Eye (tissue), 1 donor: ENCODE measurements around the gene ST3GAL5.
A peak's percentile ranks its signal among the peaks of the same experiment; 100 is the strongest.

Source experiments
- DNase-seq: peaks from one replicate; pipeline ENCODE4 v3.0.0-alpha.2; 2015

ST3GAL5 gene

DNA sequence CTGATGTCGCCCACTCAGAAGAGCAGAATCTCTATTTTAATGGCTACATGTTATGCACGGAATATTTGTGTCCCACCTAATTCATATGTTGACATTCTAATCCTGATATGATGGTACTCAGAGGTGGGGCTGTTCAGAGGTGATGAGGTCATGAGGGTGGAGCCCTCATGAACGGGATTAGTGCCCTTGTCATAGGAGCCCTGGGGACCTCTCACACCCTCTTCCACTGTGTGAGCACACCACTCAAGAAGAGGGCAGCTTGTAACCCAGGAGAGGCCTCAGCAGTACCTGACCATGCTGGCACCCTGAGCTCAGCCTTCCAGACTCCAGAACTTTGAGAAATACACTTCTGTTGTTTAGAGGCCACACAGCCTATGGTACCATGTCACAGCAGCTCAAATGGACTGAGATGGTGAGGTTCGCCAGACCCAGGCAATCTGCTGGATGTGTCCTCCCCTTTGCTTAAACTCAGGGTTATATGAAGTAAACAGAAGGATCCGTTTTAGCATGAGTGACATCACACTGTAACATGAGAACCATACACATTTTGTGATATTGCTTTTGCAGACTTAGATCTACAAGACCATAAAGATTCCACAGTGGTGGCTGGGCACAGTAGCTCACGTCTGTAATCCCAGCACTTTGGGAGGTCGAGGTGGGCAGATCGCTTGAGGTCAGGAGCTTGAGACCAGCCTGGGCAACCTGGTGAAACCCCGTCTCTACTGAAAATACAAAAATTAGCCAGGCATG lies 86.3 kb downstream of the ST3GAL5 start:
- DNase-seq = no peak

DNA sequence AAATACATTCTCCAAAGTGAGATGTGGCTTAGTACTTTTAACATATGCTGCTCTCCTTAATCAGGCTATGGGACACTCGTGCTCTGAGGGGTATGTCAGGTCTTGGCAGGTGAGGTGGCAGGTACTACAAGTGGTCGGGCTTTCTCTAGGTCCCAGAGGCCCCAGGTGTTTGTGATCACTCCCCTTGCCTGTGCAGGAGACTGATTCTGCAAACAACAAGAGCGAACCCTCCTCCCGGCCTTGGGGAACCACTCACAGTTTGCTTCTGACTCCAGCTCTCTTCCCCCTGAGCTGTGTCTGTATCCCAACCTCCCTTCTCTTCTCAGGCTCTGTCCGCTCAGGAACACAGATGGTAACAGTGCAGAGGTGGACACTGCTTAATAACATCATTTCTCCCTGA lies 86.9 kb downstream of the ST3GAL5 start:
- DNase-seq = no peak

DNA sequence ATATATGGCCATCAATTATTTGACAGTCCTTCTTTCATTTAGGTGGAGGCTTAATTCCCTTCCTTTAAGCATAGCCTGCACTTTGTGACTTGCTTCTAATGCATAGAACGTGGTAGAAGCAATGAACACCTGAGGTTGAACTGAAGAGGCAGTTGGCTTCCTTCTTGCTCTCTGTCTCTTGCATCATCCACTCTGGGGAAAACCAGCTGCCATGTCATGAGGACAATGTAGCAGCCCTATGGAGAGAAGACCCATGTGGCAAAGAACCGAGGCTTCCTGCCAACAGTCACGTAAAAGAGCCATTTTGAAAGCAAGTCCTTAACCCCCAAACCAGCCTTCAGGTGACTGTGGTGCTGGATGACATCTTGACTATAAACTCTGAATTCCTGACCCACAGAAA lies 88.2 kb downstream of the ST3GAL5 start:
- DNase-seq = no peak

DNA sequence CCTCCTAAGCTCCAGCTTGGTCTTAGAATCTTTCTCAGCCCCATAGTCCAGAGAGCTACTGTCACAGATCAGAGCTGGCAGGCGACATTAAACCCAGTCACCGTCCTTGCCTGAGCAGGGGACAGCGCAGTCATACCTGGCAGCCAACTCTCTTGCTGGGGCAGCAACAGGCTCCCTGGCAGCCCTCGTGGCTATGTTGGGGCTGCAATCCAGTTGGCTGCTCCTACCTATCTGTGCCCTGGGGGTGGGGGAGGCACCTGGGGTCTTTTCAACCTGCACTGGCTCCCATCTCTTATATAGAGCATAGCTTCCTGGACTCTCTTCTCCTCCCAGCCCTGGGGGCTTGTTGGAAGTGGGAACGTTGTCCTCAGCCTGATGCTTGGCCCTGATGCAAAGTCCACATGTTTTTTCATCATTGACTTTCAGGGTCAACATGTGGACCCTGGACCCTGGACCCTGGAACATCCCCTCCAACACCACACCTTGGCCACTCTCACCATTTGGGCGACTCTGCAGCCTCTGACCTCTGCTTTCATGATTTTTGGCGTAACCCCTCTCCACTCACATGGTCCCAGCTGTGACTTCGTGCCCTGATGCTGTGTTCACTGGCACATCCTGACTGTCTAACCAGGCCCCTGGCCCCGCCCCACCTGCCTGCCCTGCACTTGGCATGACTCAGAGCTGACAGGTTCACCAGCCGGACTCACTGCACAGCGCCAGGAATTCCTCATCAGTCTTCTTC lies 89.4 kb downstream of the ST3GAL5 start:
- no peak for DNase-seq

DNA sequence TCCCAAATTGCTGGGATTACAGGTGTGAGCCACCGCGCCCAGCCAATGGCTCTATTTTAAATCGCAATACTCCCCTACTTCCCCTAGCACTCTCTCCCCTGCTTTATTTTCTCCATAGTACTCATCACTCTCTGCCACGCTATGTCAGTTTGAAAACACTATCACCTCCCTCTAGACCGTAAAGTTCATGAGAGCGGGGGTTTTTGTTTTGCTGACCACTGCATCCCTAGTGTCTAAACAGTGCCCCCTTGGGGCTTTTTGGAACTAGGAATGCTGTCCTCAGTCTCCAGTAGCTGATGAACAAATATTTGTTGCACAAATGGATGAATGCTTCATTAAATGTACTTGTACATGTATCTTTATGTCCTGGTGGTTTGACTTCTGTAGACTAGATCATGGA lies 90.9 kb downstream of the ST3GAL5 start:
- no peak for DNase-seq

DNA sequence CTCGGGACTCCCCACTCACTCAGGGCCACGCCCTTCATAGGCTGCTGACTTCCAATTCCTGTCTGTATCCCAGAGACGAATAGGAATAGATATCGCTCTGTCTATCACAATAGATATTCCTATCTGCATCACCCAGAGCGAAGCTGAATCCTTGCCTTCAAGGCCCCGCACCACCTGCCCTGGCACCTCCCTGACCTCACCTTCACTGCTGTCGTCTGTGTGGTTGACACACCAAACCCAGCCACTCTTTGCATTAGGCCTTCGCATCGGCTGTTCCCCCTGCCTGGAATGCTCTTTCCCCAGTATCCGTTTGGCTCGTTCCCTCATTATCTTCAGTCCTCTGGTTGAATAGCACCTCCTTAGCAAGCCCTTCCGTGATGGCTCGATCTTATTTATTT lies 91.5 kb downstream of the ST3GAL5 start:
- no peak for DNase-seq

DNA sequence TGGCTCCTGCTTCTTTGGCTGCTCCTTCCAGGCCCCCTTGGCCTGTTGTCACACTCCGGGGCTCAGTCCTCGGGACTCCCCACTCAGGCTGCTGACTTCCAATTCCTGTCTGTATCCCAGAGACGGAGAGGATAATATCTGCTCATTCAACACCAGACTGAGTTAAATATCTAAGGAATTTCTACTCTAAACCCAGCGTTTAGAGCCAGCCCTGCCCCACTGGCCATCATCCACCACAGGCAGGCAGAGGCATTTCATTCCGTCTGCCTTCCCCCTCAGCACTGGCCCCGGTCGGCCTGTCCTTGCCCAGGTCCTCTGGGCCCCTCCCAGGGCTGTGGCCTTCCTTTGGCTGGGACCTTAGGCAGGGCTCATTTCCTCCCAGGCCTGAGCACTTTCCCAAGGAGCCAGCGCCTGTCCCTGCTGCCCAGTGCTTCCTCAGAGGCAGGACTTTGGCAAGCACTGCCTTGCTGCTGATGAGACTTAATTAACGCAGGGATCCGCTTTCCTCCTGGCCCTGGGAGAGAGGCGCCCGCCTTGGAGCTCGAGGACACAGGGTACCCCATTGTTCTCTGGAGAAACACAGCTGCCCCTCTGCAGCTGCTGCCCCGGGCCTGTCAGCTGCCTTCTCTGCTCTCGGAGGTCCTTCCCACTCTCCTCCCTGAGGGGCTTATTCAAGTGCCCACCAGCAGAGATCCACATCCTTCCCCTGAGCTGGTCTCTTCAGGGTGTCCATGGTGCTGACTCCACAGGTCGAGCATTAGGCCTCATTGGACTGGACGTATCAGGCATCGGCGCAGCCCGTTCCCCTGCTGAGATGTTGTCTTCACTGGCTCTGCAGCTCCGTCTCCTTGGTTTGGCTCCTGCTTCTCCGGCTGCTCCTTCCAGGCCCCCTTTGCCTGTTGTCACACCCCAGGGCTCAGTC lies 92.2 kb downstream of the ST3GAL5 start:
- peak; percentile 85 for DNase-seq

DNA sequence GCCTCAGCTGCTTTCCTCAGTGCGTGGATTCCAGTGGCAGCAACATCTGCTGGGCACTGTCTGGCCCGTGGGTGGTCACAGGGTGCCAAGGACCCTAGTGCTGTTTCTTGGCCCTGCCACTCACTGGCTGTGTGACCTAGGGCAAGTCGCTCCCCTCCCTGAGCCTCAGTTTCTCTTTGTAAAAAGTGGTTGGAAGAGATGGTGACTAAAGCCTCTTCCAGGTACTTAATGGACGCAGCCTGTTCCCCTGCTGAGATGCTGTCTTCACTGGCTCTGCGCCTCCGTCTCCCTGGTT lies 92.8 kb downstream of the ST3GAL5 start:
- DNase-seq = no peak

DNA sequence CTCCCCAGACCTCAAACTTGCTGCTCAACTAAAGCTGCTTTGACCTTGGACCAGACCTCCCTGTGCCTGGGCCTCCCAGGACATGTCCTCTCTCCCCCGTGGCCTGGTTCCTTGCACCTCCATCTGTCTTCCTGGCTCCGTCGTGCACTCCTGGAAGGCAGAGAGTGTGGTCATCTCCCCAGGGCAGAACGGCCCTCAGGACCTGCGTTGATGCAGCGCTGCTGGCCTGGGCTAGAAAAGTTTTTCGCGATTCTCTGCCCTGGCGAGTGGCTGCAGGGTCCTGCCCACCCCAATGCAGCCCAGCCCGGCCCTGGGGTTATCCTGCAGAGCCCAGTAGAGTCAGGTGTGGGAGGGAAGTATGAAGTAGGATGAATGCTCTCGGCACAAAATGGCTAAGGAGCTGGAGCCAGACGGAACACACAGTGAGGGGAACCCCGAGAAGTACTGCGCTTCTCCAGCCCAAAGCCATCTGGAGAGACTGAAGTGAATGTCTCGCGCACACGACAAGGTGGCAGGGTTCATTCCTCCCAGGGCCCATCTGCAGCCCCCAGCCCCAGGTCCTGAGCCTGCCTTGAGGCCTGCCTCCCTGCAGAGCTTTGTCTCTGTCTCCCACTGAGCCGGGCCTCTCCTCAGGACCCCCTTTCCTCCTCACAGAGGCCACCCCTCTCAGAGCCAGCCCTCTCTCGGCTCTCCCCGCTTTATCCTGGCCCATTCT lies 93.3 kb downstream of the ST3GAL5 start:
- DNase-seq = no peak

DNA sequence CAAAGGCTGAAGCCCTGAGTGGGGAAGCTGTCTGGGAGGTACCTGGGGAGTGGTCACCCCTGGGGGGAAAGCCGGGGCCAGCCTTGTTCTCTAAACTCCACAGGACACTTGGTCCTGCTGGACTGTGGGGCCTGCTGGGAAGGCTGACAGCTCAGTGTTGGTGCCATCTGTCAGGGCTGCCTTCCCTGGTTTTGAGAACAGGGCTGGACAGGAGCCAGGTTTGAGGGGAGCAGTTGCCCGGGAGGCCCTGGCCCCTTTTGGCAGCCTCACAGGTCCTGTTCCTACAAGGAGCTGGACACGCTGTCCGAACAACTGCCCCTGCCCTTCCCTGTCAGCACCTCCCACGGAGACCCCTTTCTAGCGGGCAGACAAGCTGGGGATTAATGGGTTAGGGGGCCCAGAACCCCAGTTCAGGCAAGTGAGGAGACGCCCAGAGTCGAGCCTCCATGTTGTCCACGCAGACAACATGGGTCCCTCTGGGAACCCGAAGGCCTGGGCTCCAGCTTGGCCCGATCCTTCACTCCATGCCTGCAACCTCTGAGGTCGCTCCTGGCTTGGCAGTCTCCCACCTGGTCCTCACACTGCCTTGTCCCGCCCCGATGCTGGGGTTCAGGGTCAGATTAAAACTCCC lies 94.2 kb downstream of the ST3GAL5 start:
- peak; percentile 43 for DNase-seq

DNA sequence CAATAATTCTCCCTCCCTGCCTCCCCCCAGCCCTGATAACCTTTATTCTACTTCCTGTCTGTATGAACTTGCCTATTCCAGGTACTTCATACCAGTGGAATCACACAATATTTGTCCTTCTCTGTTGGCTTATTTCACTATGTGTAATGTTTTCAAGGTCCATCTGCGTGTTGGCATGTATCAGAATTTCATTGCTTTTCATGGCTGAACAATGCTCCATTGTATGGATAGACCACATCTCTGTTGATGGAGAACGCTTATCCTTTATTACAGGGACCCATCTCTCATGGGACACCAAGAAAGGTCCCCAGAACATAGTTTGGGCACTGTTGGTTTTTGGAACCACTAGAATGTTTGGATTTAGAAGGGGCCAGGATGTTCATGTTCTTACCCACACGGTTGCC lies 94.8 kb downstream of the ST3GAL5 start:
- no peak for DNase-seq

DNA sequence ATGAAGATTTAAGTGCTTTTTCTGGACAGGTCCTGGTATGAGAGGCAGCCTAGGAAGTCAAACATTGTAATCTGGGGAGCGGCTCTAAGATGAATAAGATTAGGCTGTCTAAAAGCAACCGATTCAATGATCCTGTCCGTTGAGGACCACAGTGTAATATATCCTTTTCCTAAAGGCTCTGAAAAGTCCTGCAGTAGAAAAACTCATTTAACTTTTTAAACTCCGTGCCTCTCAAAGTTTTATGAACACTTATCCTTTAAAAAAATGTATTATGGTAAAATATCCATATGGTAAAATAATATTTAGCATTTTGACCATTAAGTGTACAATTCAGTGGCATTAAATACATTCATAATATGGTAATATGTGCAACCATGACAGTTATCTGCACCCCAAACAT lies 95.2 kb downstream of the ST3GAL5 start:
- no peak for DNase-seq

DNA sequence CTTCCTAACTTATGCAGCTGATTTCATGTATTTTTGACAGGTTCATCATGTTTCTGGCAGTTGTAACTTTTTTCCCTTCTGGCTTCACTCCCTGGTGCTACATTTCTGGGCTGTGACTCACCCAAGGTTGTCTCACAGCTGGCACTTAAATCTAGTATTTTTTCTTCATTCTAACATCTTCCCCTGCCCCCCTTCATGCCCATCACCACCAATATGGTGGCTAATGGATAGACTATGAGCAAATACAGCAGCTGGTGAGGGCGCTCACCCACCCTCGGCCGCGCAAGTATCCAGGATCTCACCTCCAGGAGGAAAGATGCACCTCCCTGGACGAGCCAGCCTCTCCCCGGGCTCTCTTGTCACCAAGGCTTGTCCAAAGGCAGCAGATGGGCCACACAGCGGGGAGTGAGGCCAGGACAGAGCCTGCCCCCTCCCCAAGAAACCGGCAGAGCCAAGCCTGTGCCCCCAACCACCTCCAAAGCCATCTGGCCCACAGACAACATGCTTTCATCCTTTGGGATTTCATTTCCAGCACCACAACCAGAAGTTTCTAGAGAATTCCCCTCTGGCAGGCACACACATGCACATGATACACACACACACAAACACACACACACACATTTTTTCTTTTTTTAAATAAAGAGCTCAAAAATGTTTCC lies 95.9 kb downstream of the ST3GAL5 start:
- peak; percentile 58 for DNase-seq

DNA sequence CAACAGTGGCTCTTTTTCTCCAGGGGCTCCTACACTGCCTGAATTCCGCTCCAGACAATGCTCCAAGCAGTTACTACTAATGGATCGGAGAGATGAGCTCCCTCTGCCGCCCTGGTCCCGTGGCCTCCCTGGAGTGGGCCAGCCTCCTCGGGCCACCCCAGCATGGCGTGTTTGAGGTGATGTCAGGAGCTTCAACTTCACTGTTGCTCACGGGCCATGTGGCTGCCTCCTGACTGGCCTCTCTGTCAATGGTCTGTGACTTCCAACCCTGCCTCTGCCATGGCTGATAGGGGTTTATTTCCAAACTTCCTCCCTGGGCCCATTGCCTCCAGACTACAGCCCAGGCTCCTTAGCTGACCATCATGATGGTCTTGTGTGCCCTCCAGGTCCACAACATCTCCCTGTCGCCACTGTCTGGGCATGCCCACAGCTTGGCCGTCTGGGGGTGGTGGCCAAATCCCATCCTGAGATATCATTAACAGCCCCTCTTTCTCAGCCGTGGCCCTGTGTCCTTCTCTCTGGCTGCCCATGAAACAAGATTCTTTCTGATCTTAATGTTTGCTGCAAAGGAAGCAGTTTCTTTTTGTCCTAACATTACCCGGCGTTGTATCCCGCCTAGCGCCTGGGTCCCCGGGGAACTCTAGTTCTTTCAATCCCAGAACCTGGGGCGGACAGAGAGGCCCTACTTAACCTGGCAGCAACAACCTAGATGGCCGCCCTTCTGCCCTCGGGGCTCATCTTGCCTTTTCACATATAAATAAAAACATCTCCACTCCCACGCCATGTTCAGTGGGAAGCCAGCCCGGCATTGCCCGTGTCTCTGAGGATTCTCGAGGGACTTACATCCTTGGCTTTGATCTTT lies 96.9 kb downstream of the ST3GAL5 start:
- DNase-seq = no peak

DNA sequence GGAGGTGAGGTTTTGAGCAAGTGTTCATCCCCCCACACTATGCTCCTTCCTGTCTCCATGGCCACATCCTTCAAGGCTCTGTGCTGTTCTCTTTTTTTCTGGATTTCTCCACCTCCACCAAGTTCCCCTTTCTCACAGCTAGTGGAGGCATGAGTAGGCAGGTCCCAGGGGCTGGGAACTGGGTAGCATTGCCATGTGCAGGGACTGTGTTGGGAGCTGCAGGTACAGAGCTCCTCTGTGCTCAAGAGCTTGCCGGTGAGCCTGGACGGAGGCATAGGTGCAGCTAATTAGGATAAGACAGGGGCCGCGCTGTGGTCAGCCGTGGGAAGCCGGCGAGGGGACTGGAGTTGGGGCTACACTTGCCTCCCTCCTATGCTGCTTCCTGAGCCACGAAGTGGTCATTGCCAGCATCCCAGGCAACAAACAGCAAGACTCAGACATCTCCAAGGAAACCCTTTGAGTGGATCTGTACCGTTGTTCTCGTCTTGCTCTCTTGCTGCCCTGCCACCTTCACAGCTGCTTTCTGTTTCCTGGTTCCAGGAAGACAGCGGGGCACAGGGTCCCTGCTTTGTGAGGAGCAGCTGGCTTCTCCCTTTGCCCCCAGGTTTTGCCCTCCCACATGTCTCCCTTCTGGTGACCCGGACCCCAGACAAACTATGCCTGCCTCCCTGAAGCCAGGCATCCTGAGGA lies 98.1 kb downstream of the ST3GAL5 start:
- no peak for DNase-seq

DNA sequence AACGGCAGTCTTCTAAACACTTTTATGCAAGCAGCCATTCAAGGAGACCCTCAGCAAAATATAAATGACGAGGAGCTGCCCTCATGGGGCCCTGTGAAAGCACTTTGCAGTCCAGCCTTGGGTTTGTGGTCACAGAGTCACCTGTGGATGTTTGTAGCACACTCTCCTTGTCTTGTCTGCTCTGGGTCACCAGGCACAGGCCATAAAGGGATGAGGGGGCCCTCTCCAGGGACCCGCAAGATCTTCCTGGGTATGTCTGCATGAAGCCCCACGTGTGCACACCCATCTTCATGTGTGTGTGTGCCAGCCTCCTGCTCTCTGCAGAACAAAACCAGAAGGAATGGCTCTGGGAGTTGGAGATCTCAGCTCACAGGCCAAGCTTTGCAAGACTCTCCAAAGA lies 98.8 kb downstream of the ST3GAL5 start:
- no peak for DNase-seq

DNA sequence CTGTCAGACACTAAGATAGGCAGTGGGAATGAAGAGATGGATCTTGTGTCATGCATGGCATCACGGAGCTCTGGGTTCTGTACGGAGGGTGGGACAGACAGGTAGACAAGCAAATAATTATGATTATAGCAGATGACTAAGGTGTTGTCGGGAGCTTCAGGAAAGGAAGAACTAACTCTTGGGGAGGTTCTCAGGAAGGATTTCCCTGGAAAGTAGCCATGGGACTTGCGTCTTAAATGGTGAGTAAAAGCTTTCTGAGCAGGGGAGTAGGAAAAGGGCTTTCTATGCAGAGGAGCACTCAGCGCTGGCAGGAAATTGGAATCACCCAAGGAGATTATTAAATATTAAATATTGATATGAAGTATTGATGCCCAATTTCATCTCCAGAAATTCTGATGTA lies 99.5 kb downstream of the ST3GAL5 start:
- DNase-seq = no peak

DNA sequence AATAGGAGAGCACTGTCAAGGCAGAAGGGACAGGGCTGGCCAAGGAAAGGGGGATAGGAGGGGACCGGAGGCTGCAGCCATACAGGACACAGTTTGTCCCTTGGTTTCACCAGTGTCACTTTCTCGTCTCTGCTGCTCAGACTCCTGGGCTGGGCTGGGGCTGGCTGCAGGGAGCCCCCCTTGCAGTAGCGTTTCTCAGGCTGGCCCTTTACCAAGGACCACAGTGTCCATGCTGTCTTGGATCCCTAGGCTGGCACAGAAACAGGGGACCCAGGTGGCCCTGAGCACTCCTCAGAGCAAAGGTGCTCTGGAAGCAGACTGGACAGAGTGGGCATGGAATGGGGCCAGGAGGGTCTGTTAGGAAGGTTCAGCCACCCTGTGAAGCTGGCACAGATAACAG lies 100.2 kb downstream of the ST3GAL5 start:
- DNase-seq = no peak

DNA sequence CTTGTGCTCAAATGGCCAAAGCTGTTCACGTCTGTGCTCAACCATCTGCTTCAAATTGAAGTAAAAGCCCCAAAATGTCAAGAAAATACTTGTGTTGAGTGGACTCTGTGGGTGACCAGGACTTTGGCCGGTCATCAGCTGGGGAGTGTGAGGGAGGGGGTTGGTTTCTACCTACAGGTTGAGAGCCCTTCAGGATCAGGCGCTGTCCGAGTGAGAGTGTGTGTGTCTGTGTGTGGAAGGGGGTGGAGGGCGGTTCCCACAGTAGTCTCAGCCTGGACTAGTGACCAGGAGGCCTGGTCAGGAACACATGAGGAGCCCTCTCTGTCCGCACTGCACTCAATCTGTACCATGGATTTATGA lies 100.8 kb downstream of the ST3GAL5 start:
- DNase-seq = no peak

DNA sequence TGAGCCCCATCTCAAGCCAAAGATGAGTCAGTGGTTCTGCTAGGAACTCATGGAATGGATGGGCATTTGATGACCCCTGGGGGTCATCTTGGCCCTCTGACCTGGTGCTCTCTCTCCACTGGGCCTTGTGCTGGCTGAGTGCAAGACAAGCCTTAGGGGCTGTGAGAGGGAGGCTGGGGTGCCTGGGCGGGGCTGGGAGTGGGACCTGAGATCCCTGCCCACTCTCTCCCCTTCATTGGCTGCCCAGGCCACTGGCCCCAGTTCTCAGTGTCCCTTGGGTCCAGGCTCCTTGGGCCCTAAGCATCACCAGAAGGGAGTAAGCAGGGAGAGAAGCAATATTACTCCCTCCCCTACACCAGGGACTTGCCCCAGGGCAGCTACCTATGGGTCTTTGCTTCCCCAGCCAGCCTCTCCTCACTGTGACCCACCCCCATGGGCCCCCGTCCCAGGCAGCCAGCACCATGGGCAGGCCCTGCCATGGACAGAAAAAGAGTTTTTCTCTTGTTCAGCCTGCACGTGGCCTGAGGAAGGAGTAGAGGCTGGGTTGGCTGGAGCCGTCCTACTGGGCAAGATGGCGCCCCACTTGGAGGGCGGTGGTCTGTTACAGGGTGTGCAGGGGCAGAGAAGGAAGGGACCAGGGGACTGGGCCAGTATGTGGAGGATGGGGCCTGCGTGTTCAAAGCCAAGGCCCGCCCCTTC lies 101.4 kb downstream of the ST3GAL5 start:
- DNase-seq = no peak
